Myocyte (in vitro differentiated cells): ENCODE results near the gene ZNF816. TPM values are rescaled to one million over a fixed set of nuclear protein-coding genes. Genes with fewer than 3 reads are reported as not detected.
A peak's percentile ranks its signal among the peaks of the same experiment; 100 is the strongest.
"Not testable (repeated sequence)": the region's sequence is repeated elsewhere in the genome, so short reads cannot be mapped to it uniquely, and the experiment has no call there.

ENCODE experiments used
- DNase-seq: peaks from one replicate; pipeline ENCODE4 v3.0.0-alpha.2; 2012; ENCODE audit warnings: low read depth
- polyA plus RNA-seq: library from polyadenylated mRNA; unstranded; fragments of >200 nt; gene quantifications from one replicate; pipeline ENCODE4 v1.2.1, GENCODE V29; 2012; ENCODE audit warnings: missing spikeins
- total RNA-seq: library from RNA; depleted of rRNA; stranded (reverse); fragments of >200 nt; gene quantifications from 2 replicates; pipeline ENCODE4 v1.2.3, GENCODE V29; 2014

ZNF816 gene
- total RNA-seq, result 4.7 and 6.2 TPM in 2 replicates
- 4.7 TPM for polyA plus RNA-seq

GRCh38 chr19:52962394-52963246, at the start of gene ZNF816:
TSS of gene ZNF816 (minus strand) at chr19:52962881. CDS start at chr19:52956089, 6,792 bp downstream.
- peak; percentile 95 for DNase-seq

- no peak for DNase-seq
These were observed 49.3 kb upstream of the ZNF816 start for GRCh38 chr19:53012006-53012405.

GRCh38 chr19:53010494-53010893, 47.8 kb upstream of the ZNF816 start:
- DNase-seq, result no peak

DNA sequence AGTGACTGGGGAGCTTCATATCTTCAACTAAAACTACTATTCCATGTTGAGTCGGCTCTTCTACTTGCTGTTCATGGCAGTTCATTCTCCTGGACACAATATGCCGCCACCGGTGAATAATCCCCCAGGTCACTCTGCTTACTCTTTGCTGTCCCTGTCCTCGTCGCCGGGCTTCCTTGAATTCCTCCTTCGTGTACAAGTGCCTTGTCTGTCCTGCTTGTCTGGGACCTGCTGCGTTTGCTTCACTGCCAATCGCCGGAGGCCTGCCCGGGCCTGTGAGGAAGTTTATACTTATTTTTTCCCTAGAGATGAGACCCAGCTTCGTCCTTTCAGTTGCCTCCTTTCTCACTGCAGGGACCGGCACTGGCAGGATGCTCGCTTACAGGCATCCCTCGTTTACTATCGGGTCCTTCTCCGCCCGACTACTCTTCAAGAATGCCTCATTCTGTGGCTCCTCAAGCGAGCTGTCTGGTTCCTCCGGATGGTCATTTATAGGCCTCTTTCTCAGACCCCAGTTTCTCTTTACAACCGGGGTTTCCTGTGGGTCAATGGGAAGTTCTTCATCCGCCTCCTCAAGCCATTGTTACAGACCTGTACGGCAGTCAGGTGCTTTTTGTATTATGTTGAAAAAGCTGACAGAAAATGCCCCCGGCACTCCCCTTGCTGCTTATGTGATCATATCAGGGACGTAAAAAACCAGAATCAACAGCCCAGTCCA, 45.5 kb upstream of the ZNF816 start:
- DNase-seq, result no peak

DNA sequence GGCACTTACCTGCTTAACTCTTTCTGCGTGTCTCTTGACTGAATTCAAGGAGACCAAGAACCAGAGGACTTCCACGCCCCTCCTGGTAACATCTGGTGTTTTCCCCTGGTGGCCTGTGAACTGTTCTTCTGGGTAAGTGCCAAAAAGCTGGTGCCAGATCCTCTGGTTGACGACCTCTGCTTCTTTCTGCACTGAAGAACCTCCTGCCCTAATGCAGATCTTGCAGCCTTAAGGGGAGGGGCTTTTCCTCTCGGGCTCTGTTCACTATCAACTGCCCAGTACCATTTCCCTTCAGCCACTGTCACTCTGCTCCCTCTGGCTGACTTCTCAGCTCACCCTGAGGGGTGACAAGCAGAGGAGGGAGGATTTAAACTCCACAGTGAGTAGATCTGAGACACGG, 44.9 kb upstream of the ZNF816 start:
- no peak for DNase-seq

GRCh38 chr19:53007200-53007599, 44.5 kb upstream of the ZNF816 start:
- no peak for DNase-seq

DNA sequence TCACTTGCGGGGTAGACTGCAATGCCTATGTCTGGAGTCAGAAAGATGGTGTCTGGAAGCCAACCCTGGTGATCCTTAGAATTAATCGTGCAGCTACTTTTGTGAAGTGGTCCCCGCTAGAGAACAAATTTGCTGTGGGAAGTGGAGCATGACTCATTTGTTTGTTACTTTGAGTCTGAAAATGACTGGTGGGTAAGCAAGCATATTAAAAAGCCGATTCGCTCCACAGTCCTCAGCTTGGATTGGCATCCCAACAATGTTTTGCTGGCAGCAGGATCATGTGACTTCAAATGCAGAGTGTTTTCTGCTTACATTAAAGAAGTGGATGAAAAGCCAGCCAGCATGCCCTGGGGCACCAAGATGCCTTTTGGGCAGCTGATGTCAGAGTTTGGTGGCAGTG, 41.6 kb upstream of the ZNF816 start:
- no peak for DNase-seq

- DNase-seq, result no peak
These were observed 39.8 kb upstream of the ZNF816 start for GRCh38 chr19:53002479-53002878.

DNA sequence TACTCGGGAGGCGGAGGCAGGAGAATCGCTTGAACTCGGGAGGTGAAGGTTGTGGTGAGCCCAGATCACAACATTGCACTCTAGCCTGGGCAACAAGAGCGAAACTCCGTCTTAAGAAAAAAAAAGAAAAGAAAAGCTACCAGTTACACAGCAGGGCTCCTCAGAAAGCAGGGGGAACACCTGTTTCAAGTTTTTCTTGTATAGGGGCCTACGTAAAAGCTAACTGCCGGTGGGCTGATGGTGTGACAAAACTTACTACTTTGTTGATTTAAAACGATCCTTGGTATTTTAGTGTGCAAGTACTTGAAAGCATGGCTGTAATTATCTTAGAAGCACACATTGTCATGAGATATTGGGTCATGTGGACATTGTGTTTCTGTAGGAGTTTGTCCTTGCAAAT, 35.3 kb upstream of the ZNF816 start:
- DNase-seq, result no peak

- DNase-seq, result no peak
These were observed 33.0 kb upstream of the ZNF816 start for GRCh38 chr19:52995711-52996110.

- DNase-seq, result peak; percentile 8
These were observed 30.9 kb upstream of the ZNF816 start for GRCh38 chr19:52993342-52994178.

GRCh38 chr19:52992109-52993004, 29.7 kb upstream of the ZNF816 start:
- no peak for DNase-seq

GRCh38 chr19:52991484-52991883, 28.8 kb upstream of the ZNF816 start:
- DNase-seq, result peak; percentile 27

GRCh38 chr19:52990759-52991418, 28.2 kb upstream of the ZNF816 start:
- no peak for DNase-seq

- no peak for DNase-seq
These were observed 25.8 kb upstream of the ZNF816 start for GRCh38 chr19:52988506-52988905.

- DNase-seq, result no peak
These were observed 24.5 kb upstream of the ZNF816 start for GRCh38 chr19:52987221-52987620.

DNA sequence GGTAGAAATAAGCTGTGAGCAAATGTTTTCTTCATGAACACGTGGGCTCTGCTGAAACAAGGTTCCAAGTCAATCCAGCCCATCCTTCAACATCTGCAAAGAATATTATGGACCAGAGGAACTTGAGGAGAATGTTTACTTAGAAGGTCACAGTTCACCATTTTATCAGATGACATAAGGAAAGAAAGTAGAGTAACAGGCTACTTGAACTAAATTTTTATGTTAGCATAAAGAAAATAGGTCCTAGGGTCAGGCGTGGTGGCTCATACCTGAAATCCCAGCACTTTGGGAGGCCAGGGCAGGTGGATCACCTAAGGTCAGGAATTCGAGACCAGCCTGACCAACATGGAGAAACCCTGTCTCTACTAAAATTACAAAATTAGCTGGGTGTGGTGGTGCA, 20.5 kb upstream of the ZNF816 start:
- DNase-seq, result not testable (repeated sequence)

GRCh38 chr19:52981329-52981728, 18.6 kb upstream of the ZNF816 start:
- no peak for DNase-seq

GRCh38 chr19:52967772-52968171, 5.1 kb upstream of the ZNF816 start:
- no peak for DNase-seq

- no peak for DNase-seq
These were observed 552 bp upstream of the ZNF816 start for GRCh38 chr19:52963247-52963618.
